HG03095 (cell line): ENCODE measurements around the gene TVP23C.
"Not testable (repeated sequence)": the region's sequence is repeated elsewhere in the genome, so short reads cannot be mapped to it uniquely, and the experiment has no call there.

Experiments used
- ATAC-seq: cut with Tn5 transposase; IDR thresholded peaks from one replicate; pipeline ENCODE4 v1.9.1; 2021; ENCODE audit warnings: moderate library complexity; ENCODE audit not compliant: unreplicated experiment

TVP23C gene

DNA sequence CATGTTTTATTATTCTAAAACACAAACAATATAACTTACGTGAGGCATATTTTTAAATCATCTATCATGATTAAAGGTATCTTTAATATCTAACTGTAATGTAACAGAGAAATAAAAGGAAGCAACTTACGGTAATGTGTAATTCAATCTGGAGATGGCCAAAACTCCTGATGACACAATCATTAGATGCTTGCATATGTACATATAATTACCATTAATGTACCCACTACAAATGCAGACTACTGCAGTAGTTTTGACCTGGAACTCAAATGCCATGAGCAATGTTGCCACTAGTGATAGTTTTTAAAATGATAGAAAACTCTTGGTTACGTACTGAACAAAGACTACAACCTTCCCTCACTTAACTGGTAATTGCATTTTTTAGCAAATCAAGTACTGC, 30.2 kb downstream of the TVP23C start:
- ATAC-seq: not testable (repeated sequence)

DNA sequence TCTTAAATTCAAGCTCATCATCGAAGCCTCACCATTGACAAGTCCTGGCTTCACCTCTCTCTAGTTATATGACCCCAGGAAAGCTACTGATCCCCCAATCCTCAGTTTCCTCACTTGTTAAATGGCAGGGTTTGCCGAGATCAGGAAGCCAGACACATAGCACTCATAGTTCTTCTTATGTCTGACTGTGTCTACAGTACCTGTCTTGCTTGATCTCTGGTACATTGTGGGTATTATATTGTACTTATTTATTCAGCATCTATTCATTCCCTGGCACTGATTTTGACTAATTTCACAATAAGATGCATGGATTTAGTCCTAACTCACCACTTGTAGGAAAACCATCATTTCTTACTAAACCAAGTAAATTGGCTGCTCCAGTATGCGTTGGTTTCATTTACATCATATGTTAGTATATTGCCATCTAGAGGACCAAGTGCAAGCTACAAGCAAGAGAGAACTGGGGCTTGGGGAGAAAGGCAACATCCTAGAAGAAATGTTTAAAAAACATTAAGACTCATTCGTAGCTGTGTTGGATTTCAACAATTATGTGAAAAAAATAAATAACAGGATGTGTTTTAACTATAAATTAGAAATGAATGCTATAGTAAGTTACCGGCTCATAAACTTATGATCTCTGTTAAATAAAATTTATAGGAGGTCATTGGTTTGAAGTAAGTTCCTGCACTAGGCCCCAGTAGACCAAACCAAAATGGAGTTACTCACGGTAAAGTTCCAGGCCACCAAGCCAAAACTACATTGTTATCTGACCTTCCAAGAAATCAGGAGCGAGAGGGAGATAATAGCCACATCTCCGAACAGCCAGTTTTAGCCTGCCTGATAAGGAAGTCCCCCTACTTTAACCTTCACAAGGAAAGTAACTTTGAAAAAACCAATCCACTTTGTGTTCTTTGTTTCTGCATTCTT, 36.7 kb downstream of the TVP23C start:
- ATAC-seq: not testable (repeated sequence)

DNA sequence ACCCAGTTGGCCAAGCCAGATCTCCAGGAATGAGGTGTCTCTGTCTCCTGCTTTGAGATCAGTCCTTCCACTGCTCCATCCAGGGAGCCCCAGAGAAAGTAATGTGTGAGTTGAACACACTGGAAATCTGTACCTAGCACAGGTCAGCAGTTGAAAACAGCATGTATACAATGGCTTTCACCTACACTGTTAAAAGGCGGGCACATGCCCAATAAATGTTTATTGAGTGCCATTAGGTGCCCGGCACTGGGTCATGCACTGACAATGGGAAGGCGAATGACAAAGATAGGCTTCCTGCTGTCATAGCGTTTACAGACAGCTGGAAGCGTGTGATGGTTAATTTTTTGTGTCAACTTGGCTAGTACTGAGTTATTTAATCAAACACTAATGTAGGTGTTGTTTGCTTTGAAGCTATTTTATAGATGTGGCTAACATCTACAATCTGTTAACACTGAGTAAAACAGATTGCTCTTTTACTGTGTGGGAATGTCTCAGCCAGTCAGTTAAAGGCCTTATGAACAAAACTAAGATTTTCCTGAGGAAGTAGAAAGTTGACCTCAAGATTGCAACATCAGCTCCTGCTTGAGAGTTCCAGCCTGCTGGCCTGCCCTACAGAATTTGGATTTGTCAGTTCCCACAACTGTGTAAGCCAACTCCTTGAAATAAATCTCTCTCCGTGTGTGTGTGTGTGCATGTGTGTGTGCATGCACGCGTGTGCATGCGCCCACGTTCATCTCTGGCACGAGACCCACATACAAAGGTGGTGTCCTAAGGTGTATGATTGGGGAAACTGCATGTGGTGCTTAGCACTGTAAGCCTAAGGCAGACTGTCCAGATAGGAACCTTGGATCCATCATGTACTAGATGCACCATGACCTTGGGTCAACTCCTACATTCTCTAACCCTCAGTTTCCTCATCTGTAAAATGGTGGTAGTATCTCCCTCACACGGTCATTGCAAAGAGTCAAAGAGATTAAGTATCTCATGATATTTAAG, 38.0 kb downstream of the TVP23C start:
- not testable (repeated sequence) for ATAC-seq

DNA sequence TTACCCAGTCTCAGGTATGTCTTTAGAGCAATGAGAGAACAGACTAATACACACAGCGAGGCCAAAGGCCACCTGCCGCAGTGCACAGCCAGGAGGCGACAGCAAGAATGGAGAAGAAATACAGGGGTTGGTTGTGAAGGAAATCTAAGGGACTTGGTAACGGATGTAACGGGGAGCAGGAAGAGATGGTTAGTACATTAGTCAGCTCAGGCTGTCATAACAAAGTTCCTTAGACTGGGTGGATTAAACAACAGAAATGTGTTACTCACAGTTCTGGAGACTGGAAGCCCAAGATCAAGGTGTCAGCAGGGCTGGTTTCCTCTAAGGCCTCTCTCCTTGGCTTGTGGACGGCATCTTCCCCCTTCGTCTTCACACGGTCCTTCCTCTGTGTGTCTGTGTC, 47.1 kb downstream of the TVP23C start:
- ATAC-seq: no peak

DNA sequence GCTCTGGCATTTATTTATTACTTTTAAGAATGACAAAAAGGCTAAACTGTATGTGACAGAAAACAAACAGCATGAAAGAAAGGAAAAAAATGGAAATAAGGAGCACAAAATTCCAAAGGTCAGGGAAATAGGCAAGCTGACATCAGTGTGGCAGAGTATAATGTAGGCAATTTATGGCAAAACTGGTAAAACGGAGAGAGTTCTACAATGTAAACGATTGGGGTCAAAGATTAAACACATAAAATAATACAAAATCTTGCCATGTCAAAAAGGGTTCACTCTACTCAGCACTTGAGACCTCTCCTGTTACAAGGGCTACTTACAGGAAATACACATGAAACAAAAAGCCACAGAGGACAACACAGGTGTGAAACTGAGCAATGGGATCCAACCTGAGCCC, 48.8 kb downstream of the TVP23C start:
- ATAC-seq: no peak

DNA sequence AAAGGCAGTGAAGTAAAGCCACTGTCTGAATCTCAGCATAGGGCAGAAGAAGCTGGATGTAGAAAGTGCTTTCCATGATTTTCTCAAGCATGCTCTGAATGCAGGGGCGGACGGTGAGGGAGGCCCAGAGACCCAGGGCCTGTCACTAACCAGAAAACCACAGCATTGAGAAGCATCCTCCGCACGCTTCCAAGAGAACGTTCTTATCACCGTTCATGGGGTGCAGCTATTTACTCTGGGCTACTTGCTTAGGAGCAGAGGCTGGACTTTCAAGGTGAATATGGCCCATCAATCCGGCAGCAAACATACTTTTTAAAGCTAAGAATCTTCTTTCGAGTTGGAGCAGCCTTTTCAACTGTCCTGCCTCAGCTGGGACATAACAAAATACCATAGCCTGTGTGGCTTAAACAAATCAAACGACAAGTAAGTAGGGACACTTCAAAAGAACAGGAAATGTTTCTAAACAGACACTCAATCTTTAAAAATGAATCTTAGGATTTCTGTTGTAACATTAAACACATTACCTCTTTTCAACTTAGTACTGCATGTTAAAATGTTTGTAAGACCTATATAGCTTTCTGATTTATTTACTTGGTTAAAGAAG, 49.3 kb downstream of the TVP23C start:
- ATAC-seq: no peak

DNA sequence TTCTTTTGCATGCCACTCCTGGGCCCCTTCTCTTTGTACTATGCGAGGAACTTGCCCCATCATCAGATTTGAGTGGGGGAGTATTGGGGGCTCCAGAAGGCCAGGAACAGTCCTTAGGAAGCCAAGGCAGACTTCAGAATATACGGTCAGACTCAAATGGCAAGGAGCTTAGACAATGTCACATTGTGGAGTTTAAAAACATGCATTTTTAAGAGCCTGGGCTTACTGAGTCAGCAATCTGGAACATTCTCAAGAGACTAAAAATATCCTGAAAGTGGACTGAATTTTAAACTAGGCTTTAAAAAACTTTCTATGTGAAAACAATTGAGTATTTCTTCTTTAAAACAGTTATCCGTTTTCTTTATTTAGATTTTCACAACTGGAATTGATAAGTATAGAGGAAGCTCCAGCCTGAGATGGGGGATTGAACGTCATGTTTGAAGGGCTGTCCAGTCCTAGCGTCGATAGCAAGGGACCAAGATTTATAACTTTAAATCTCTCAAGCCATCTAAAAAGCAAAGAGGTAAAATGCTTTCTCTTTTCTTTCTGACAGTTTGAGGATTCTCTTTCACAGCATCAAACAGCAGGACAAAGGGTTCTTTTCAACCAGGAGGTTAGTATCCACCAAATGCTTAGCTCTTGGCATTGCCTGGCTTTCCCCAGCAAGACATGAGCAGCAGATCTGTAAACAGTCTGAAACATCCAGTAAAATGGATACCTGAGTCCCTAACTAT, 50.1 kb downstream of the TVP23C start:
- ATAC-seq: no peak

DNA sequence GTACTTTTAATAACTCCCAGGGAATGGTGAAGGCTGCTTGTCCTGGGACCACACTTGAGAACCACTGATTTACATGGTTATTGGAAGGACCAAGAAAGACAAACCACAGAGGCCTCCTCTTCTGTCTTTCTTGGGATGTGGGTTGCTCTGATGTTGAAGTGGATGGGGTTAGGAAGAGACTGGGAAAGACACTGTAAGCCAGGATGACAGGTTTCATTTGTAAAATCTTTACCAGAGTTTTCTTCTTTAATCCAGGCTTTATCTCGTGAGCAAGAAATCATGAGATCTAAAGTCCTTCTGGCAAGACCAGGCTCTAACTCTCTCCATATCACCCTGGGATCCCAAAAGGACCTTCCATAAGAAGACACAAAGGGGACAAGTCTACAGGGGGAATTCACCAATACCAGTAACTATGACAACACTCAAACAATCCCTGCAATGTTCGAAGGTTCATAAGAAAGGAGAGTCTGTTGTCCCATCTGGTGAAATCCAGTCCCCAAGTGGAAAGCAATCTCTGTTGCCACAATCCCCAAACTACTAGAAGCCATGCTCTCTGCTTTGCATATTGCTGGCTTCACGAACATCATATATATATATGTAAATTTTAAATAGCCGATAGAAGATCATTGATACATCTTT, 51.1 kb downstream of the TVP23C start:
- ATAC-seq: no peak

DNA sequence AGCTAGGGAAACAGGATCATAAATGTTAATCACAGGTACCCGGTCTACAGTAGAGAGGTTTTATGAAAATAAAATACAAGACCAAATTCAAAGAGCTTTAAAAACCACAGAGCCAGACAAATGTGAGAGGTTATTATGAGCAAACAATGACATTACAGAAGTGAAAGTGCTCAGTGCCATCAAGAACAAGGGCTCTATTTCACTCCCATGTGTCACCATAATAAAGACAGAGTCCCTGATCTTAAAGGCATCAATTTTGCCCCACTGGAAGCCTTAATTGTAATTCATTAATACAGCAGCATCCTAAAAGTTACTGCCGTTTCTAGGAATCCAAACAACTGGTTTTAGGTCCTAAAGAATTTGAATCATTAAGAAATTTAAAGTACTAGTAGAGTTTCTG, 52.1 kb downstream of the TVP23C start:
- no peak for ATAC-seq

DNA sequence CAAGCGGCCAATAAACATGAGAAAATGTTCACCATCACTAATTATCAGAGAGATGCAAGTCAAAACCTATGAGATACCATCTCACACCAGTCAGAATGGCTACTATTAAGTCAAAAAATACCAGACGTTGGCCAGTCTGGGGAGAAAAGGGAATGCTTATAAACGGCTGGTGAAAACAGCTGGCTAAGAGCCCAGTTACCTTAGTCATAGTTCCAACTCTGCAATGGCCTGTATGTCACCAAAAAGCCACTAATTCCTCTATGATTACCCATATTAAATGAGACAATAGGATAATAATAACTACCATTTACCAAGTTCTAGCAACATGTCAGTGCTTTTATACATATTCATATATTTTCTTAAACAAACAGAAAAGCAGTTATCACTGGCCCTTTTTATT, 52.9 kb downstream of the TVP23C start:
- ATAC-seq: no peak

DNA sequence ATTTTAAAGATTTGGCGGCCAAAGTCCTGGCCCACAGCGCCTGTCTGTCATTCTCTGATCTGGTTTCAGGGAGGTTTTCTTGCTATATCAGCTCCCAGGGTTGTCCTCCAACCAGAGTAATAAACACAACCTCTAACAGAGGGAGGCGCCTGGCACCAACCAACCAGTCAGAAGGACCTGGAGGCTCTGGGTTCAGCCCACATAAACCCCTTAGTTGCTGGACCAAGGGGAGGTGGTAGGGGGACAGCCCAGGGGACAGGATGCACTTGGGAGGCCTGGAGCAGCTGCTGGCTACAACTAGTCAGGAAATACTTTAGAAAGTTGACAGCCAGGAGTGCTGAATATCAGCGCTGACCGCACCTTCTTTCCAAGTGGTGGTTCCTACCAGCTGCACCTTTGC, 54.2 kb downstream of the TVP23C start:
- no peak for ATAC-seq

DNA sequence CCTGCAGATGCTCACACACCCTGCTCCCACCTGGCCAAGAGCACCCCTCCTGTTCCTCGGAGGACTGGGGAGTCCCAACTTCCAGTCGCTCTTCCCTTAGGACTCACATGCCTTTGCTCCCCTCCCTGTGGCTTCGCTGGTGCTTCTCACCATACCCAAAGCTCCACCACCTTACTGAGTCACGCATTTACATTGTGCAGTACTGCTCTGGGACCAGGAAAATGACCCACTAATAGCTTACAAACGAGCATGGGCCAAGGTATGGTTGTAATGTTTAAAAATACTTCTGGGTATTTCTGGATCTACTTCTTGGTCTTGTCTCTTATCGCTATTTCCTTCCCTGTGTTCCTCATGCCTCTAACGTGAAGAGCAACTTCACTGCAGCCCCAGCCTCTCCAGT, 54.8 kb downstream of the TVP23C start:
- ATAC-seq: no peak

DNA sequence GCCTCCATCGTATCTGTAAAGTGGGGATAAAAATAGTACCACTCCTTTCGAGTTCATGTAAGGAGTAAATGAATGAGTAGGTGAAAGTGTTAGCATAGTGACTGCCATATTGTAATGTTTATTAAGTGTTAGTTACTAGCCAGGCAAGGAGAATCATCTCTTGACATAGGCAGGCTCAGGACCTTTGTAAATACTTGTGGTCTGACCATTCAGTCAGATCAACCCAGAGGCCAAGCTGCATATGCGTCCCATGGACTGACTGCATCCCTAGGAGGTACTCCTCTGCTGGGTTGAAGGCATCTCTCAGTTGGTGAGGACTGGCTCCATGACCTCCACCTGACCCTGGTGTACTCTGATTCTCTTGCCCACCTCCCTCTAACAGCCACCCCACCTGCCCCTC, 55.4 kb downstream of the TVP23C start:
- ATAC-seq: no peak

DNA sequence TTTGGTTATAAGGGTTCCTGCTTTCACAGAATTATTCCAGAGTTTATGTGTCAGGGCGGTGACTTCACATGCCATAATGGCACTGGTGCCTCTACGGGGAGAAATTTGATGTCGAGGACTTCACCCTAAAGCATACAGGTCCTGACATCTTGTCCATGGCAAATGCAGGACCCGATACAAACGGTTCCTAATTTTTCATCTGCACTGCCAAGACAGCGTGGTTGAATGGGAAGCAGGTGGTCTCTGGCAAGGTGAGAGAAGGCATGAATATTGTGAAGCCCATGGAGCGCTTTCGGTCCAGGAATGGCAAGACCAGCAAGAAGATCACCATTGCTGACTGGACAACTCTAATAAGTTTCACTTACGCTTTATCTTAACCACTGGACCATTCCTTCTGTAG, 56.3 kb downstream of the TVP23C start:
- no peak for ATAC-seq

DNA sequence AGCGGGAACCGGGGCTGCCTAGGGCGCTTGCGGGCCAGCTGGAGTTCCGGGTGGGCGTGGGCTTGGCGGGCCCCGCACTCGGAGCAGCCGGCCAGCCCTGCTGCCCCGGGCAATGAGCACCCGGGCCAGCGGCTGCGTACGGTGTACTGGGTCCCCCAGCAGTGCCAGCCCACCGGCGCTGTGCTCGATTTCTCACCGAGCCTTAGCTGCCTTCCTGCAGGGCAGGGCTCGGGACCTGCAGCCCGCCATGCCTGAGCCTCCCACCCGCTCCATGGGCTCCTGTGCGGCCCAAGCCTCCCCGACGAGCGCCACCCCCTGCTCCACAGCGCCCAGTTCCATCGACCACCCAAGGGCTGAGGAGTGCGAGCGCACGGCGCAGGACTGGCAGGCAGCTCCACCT, 57.6 kb downstream of the TVP23C start:
- ATAC-seq: not testable (repeated sequence)

DNA sequence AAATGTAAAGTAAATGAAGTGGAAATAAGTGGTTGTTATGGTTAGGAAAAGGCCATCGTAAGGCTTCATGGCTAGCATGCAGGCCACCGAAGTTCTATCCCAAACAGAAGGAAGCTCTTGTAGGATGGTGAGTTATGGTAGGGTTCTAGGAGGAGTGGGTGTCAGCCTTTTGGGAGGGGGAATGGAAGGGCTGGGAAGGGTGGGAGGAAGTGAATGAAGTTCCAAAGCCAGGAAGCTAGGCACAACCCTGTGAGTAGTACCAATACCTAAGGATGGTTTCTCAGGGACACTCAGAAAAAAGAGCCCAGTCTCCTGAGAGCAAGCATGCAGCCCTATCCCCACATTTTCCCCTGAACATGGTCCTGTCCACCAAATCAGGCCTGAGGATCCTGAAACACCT, 59.6 kb downstream of the TVP23C start:
- ATAC-seq: no peak

DNA sequence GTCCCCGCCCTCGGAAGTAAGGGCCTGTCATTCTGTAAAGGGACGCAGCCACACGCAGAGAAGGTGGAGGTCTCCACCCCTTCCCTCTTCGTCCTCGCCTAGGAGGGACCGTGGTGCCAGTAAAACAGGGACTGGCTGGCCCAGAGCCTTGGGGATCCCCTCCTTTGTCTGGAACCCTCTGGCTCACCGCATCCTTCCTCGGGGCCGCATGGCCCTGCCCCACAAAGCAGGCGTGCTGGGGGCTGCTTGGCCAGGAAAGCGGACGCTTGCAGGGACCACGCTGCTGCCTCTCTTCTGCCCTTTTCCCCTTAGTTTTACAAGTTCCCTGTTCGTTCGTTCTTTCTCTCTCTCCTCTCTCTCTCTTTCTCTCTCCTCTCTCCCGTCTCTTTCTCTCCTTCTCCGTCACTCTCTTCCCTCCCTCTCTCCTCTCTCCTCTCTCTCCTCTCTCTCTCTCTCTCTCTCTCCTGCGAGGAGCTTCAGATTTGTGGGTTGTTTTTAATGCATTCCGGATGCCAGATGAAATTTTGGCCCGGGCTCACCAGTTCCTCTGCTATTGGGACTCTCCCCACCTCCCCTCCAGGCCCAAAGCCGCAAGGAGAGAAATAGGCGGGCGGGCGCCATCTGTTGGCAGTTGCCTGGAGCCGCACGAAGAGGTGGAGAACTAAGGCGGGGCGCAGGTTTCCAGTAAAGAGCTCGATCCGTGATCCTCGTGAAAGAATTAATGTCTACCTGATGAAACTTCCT, 60.7 kb downstream of the TVP23C start:
- ATAC-seq: peak; percentile 73

DNA sequence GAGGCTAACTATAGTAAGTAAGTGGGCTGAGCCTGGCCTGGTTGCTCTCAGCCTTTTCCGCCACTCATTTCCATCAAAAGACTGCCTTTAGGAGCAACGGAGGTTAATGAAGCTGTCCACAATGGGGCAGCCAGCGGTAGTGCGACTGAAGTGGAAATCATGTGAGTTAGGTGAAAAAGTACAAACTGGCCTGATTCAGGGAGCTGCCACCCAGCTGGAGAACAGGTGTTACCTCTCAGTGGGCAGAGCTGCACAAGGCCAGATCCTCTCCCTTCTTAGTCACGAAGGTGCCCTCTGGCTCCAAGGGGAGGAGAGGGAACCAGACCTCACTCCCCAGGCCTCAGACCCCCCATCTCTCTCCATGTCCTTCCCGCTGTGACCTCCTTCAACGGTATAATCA, 61.5 kb downstream of the TVP23C start:
- no peak for ATAC-seq

DNA sequence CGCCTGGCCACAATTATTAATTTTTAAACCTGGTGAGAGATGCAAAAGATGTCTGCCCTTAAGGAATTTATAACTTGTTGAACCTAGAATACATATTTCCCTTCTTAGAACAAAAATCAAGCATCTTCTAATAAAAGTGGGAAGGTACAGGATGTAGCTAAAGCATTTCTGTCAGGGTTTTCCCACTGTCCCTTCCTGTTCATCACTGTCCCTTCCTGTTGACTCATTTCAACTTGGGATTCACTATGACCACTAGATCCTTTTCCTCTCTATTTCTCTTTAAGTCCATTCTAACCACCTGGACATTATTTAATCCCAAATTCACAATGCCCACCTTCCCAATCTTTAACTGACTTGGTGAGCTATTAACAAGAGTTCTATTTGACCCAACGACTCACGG, 62.0 kb downstream of the TVP23C start:
- no peak for ATAC-seq
